KMS-11 (cell line): ENCODE results near the gene GMPR.

Experiments used
- H2AFZ ChIP-seq: fragments of 200-600 bp; sonication (generic); 2 replicates; pipeline ENCODE4 v1.6.1; 2016; ENCODE audit warnings: antibody characterized with exemption, mixed run types, low read depth
- H3K27ac ChIP-seq: fragments of 200-600 bp; sonication (generic); 2 replicates; pipeline ENCODE4 v1.6.1; 2016; ENCODE audit warnings: mild to moderate bottlenecking, mixed run types
- H3K27me3 ChIP-seq: fragments of 200-600 bp; sonication (generic); 2 replicates; pipeline ENCODE4 v1.6.1; 2017; ENCODE audit warnings: mild to moderate bottlenecking, low read depth, mixed run types, moderate library complexity; ENCODE audit not compliant: insufficient read depth
- H3K36me3 ChIP-seq: fragments of 200-600 bp; sonication (generic); 2 replicates; pipeline ENCODE4 v1.6.1; 2017; ENCODE audit warnings: mild to moderate bottlenecking, mixed run types; ENCODE audit not compliant: insufficient read depth
- H3K4me1 ChIP-seq: fragments of 200-600 bp; sonication (generic); 2 replicates; pipeline ENCODE4 v1.6.1; 2016; ENCODE audit warnings: mild to moderate bottlenecking, low read depth, mixed run types; ENCODE audit not compliant: poor library complexity, severe bottlenecking
- H3K4me2 ChIP-seq: fragments of 200-600 bp; sonication (generic); 2 replicates; pipeline ENCODE4 v1.7.0; 2016; ENCODE audit warnings: mild to moderate bottlenecking, mixed run types
- H3K4me3 ChIP-seq: fragments of 200-600 bp; sonication (generic); IDR thresholded peaks from 2 replicates; pipeline ENCODE4 v1.6.1; 2017; ENCODE audit warnings: low read depth, low read length, mixed read lengths; ENCODE audit not compliant: insufficient read depth
- H3K79me2 ChIP-seq: fragments of 200-600 bp; sonication (generic); 2 replicates; pipeline ENCODE4 v1.6.1; 2016; ENCODE audit warnings: low read depth, mixed run types; ENCODE audit not compliant: insufficient read depth
- H3K9ac ChIP-seq: fragments of 200-600 bp; sonication (generic); 2 replicates; pipeline ENCODE4 v1.6.1; 2016; ENCODE audit warnings: mild to moderate bottlenecking, mixed run types
- H4K20me1 ChIP-seq: fragments of 200-600 bp; sonication (generic); 2 replicates; pipeline ENCODE4 v1.6.1; 2016; ENCODE audit warnings: mild to moderate bottlenecking, mixed run types; ENCODE audit not compliant: insufficient read depth
- CTCF ChIP-seq: fragments of 200-600 bp; sonication (generic); conservative IDR thresholded peaks from 2 replicates; pipeline ENCODE4 v1.6.1; 2017; ENCODE audit warnings: low read depth, mild to moderate bottlenecking, antibody characterized with exemption, low read length, moderate library complexity, mixed read lengths

The GMPR gene

GRCh38 chr6:16227048-16227562, 11.3 kb upstream of the GMPR start:
- no peaks in the 10 kb centered on the region for H4K20me1 ChIP-seq

GRCh38 chr6:16227605-16228004, 10.8 kb upstream of the GMPR start:
- Histone ChIP-seq H3K4me3 (no peak overlapping the region), H2AFZ (no peak overlapping the region), H3K27me3 (no peaks in the 10 kb centered on the region), H4K20me1 (no peaks in the 10 kb centered on the region), H3K36me3 (no peaks in the 10 kb centered on the region), H3K27ac (no peak overlapping the region), H3K4me2 (no peak overlapping the region), H3K4me1 (no peaks in the 10 kb centered on the region), H3K79me2 (no peaks in the 10 kb centered on the region), H3K9ac (no peak overlapping the region)
- TF ChIP-seq CTCF = no peak

More at GRCh38 chr6:16227048-16227562, 11.3 kb upstream of the GMPR start:
- Histone ChIP-seq H3K9ac (no peak overlapping the region), H3K79me2 (no peaks in the 10 kb centered on the region), H3K27me3 (no peaks in the 10 kb centered on the region), H3K4me1 (no peaks in the 10 kb centered on the region), H3K4me3 (no peak overlapping the region), H3K27ac (no peak overlapping the region), H3K36me3 (no peaks in the 10 kb centered on the region), H2AFZ (no peak overlapping the region), H3K4me2 (no peak overlapping the region)
- no peak for TF ChIP-seq CTCF

DNA sequence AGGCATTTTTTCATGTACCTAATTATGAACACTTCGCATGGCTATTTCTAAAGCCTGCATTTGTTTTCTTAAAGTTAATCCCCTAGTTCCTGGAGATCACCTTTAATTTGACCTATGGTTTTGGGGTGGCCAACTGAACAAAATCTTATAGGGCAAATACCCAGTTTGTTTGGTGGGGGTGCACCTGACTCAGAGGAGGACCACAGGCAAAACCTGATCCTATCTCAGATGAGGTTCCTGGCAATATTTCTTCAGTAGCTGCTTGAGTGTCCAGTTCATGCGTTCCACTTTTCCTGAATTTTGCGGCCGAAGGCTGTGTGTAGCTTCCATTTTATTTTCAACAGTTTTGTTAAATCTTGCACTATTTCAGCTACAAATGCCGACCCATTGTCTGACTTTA, 10.3 kb upstream of the GMPR start:
- Histone ChIP-seq H3K27me3 (no peaks in the 10 kb centered on the region), H2AFZ (no peak overlapping the region), H3K4me3 (no peak overlapping the region), H3K36me3 (no peaks in the 10 kb centered on the region), H3K27ac (no peak overlapping the region), H3K9ac (no peak overlapping the region), H4K20me1 (no peaks in the 10 kb centered on the region), H3K4me2 (no peak overlapping the region), H3K4me1 (no peaks in the 10 kb centered on the region), H3K79me2 (no peaks in the 10 kb centered on the region)
- TF ChIP-seq CTCF = no peak

GRCh38 chr6:16228709-16229665, 9.4 kb upstream of the GMPR start:
- Histone ChIP-seq H4K20me1 (no peaks in the 10 kb centered on the region), H3K36me3 (no peaks in the 10 kb centered on the region), H3K4me2 (no peak overlapping the region), H3K4me3 (no peak overlapping the region), H3K79me2 (no peaks in the 10 kb centered on the region), H3K27ac (no peak overlapping the region), H3K27me3 (no peaks in the 10 kb centered on the region), H3K4me1 (no peaks in the 10 kb centered on the region), H2AFZ (no peak overlapping the region), H3K9ac (no peak overlapping the region)
- no peak for TF ChIP-seq CTCF
